HCT116 (cell line): ENCODE data around the gene PRLH. TPM values are rescaled to one million over a fixed set of nuclear protein-coding genes. Genes with fewer than 3 reads are reported as not detected.

Experiments
- ATAC-seq: fragments of 200-7000 bp; cut with Tn5 transposase; 2 replicates; pipeline ENCODE4 v1.9.1; 2020; ENCODE audit warnings: mild to moderate bottlenecking, moderate library complexity
- BruUV-seq: library from RNA; stranded (reverse); fragments of 400-500 nt; replicated peaks from 2 replicates; lab custom pipeline; 2021; lab: Mats Ljungman, UMichigan
- CTCF ChIA-PET: fragments of 300-600 bp; sonication (Branson Sonifier 250); formaldehyde crosslinking; loops from one replicate; lab custom pipeline; 2021; ENCODE audit warnings: antibody characterized with exemption; lab: Charles Lee
- POLR2A ChIA-PET: fragments of 300-600, 350-600 bp; sonication (Branson Sonifier 250); formaldehyde crosslinking; loops from one replicate; lab custom pipeline; 2021; ENCODE audit warnings: antibody characterized with exemption; lab: Charles Lee
- RAD21 ChIA-PET, 2 experiments: fragments of 300-600 bp; sonication (Branson Sonifier 250); formaldehyde crosslinking; loops; one replicate each; lab custom pipeline; 2023; ENCODE audit warnings: low total read pairs in 2 of 2; ENCODE audit not compliant: uncharacterized antibody in 2 of 2, unreplicated experiment in 2 of 2, low non-redundant PET in 1 of 2; lab: Charles Lee
- DNase-seq: peaks from one replicate; pipeline ENCODE4 v3.0.0-alpha.2; 2010; ENCODE audit warnings: low read depth, low spot score
- H2AFZ ChIP-seq: fragments of 200-600 bp; shearing (Covaris generic), sonication (generic); 2 replicates; pipeline ENCODE4 v1.6.1; 2017; ENCODE audit warnings: low read depth, mixed run types, mixed read lengths, antibody characterized with exemption, low read length; ENCODE audit not compliant: poor library complexity, severe bottlenecking
- H3K27ac ChIP-seq: 2 replicates; pipeline ENCODE4 v1.5.1; 2012; ENCODE audit warnings: low read depth, low read length
- H3K27me3 ChIP-seq: fragments of 200-600 bp; sonication (generic); 2 replicates; pipeline ENCODE4 v1.6.1; 2016; ENCODE audit warnings: mixed run types, low read length, mixed read lengths; ENCODE audit not compliant: insufficient read depth
- H3K36me3 ChIP-seq, 2 experiments: fragments of 200-500 bp in 1 of 2; fragments of 200-600 bp in 1 of 2; sonication (Bioruptor generic) in 1 of 2; sonication (generic) in 1 of 2; 2 replicates each; pipeline versions ENCODE4 v1.5.1 to v1.6.1; 2014 to 2016; ENCODE audit warnings: low read length in 2 of 2, inconsistent platforms in 1 of 2, mixed read lengths in 1 of 2, mixed run types in 1 of 2; ENCODE audit not compliant: insufficient read depth in 2 of 2, control insufficient read depth in 1 of 2
- H3K4me1 ChIP-seq, 2 experiments: fragments of 200-600 bp in 1 of 2; sonication (generic) in 1 of 2; 2 replicates each; pipeline versions ENCODE4 v1.5.1 to v1.6.1; 2012 to 2017; ENCODE audit warnings: low read length in 2 of 2, inconsistent platforms in 1 of 2, mild to moderate bottlenecking in 1 of 2, mixed read lengths in 1 of 2, mixed run types in 1 of 2, moderate library complexity in 1 of 2; ENCODE audit not compliant: insufficient read depth in 2 of 2, control insufficient read depth in 1 of 2
- H3K4me2 ChIP-seq: fragments of 200-600 bp; sonication (generic); 2 replicates; pipeline ENCODE4 v1.6.1; 2017; ENCODE audit warnings: mixed run types, low read length, mixed read lengths
- H3K4me3 ChIP-seq, 2 experiments: fragments of 200-600 bp in 1 of 2; sonication (generic) in 1 of 2; replicated peaks in 1 of 2; 2 replicates each; pipeline ENCODE4 v1.5.1; 2011 to 2016; ENCODE audit warnings: low read length in 2 of 2, control low read depth in 1 of 2, low read depth in 1 of 2, mild to moderate bottlenecking in 1 of 2, mixed read lengths in 1 of 2, mixed run types in 1 of 2
- H3K79me2 ChIP-seq: fragments of 200-600 bp; sonication (generic); 2 replicates; pipeline ENCODE4 v1.6.1; 2017; ENCODE audit warnings: mild to moderate bottlenecking, mixed run types, low read length, moderate library complexity, mixed read lengths; ENCODE audit not compliant: insufficient read depth
- H3K9ac ChIP-seq: fragments of 200-600 bp; sonication (generic); 2 replicates; pipeline ENCODE4 v1.6.1; 2016; ENCODE audit warnings: low read length, mixed read lengths
- H3K9me2 ChIP-seq: fragments of 200-600 bp; sonication (generic), shearing (Covaris generic); 2 replicates; pipeline ENCODE4 v1.6.1; 2017; ENCODE audit warnings: mixed run types, mild to moderate bottlenecking, moderate library complexity; ENCODE audit not compliant: insufficient read depth
- H3K9me3 ChIP-seq, 2 experiments: fragments of 200-500 bp in 1 of 2; fragments of 200-600 bp in 1 of 2; sonication (Bioruptor generic) in 1 of 2; sonication (generic) in 1 of 2; 2 replicates each; pipeline ENCODE4 v1.6.1; 2014 to 2017; ENCODE audit warnings: low read length in 2 of 2, mixed read lengths in 2 of 2, inconsistent platforms in 1 of 2, low read depth in 1 of 2, mild to moderate bottlenecking in 1 of 2, mixed run types in 1 of 2, moderate library complexity in 1 of 2; ENCODE audit not compliant: control insufficient read depth in 1 of 2, insufficient read depth in 1 of 2
- H4K20me1 ChIP-seq: fragments of 200-600 bp; sonication (generic), shearing (Covaris generic); 2 replicates; pipeline ENCODE4 v1.6.1; 2017; ENCODE audit warnings: mixed run types, mild to moderate bottlenecking, moderate library complexity; ENCODE audit not compliant: insufficient read depth
- ELF1 ChIP-seq: IDR thresholded peaks from 2 replicates; pipeline ENCODE4 v1.6.1; 2012; ENCODE audit warnings: low read depth, borderline replicate concordance
- EZH2 ChIP-seq: fragments of 200-600 bp; sonication (generic); IDR thresholded peaks from 2 replicates; pipeline ENCODE4 v1.6.1; 2017; ENCODE audit warnings: antibody characterized with exemption, mixed run types
- SRF ChIP-seq: IDR thresholded peaks from 2 replicates; pipeline ENCODE4 v1.6.1; 2012; ENCODE audit warnings: low read depth
- TCF7L2 ChIP-seq: IDR thresholded peaks from 2 replicates; pipeline ENCODE4 v1.7.0; 2011; ENCODE audit warnings: borderline replicate concordance, inconsistent platforms; ENCODE audit not compliant: insufficient read depth, insufficient read length; ENCODE audit errors: extremely low read depth
- ZBTB33 ChIP-seq: IDR thresholded peaks from 2 replicates; pipeline ENCODE4 v1.6.1; 2011; ENCODE audit warnings: mild to moderate bottlenecking, low read length, moderate library complexity; ENCODE audit not compliant: insufficient replicate concordance; ENCODE audit errors: extremely low read depth
- ZNF274 ChIP-seq: fragments of 200-500 bp; sonication (Bioruptor generic); IDR thresholded peaks from 2 replicates; pipeline ENCODE4 v1.6.1; 2014; ENCODE audit warnings: mild to moderate bottlenecking, low read depth, low read length, inconsistent platforms
- intact Hi-C: fragments of 100-400 bp; cut with micrococcal nuclease; formaldehyde crosslinking; loops from 2 replicates; pipeline ENCODE4 v1.10.0; 2022
- total RNA-seq: library from RNA; stranded (reverse); gene quantifications from one replicate; pipeline ENCODE4 v1.2.1, GENCODE V29; 2021; ENCODE audit not compliant: unreplicated experiment

PRLH gene
- total RNA-seq, 1 experiment from 2014 or later = not detected

- BruUV-seq = no TSS peak
Observed at GRCh38 chr2:237517990-237518389, 48.4 kb upstream of the PRLH start.

More at GRCh38 chr2:237517990-237518389, 48.4 kb upstream of the PRLH start:
- Histone ChIP-seq H3K9me2 (no peaks in the 10 kb centered on the region), H3K36me3 (peaks cover 7 to 25% of the 10 kb centered on the region in 2 experiments; a peak in 2 of 4 replicates), H4K20me1 (peaks cover 8% of the 10 kb centered on the region; the same call in 1 of the 2 replicates), H3K27me3 (no peaks in the 10 kb centered on the region), H3K79me2 (no peaks in the 10 kb centered on the region; the same call in 1 of the 2 replicates), H2AFZ (no peak overlapping the region), H3K9ac (no peak overlapping the region), H3K4me3 (no peak overlapping the region), H3K27ac (no peak overlapping the region), H3K9me3 (no peaks in the 10 kb centered on the region), H3K4me2 (no peak overlapping the region), H3K4me1 (peaks cover 0 to under 1% of the 10 kb centered on the region in 2 experiments; a peak in 1 of 4 replicates)
- intact Hi-C loops = loop anchor here (10.0 kb wide), 1 partner anchor 227 kb away; no protein-coding TSS in a partner anchor
- RAD21 ChIA-PET = no interaction called here
- POLR2A ChIA-PET = no interaction called here
- TF ChIP-seq EZH2 = no peak
- no peak for TF ChIP-seq TCF7L2
- TF ChIP-seq ZNF274 = no peak
- TF ChIP-seq ELF1 = no peak
- TF ChIP-seq SRF = no peak
- no peak for TF ChIP-seq ZBTB33
- CTCF ChIA-PET = no interaction called here
- DNase-seq (no peak), ATAC-seq (no peak)
